Gastrocnemius medialis (tissue), 4 donors: ENCODE data around the gene CCSER1.

Source experiments
- CTCF ChIP-seq, 5 experiments: fragments of 450-650 bp in 3 of 5; fragments of 200-600 bp in 2 of 5; sonication (generic) in 2 of 5; IDR thresholded peaks in 4 of 5; conservative IDR thresholded peaks in 1 of 5; 1 replicate in 4 of 5; 2 replicates in 1 of 5; pipeline ENCODE4 v1.5.1; 2016 to 2019; ENCODE audit warnings: antibody characterized with exemption in 5 of 5, mild to moderate bottlenecking in 3 of 5, moderate library complexity in 3 of 5
- POLR2A ChIP-seq, 2 donors: fragments of 450-650 bp; IDR thresholded peaks; one replicate each; pipeline ENCODE4 v1.6.1; 2017; ENCODE audit warnings: antibody characterized with exemption in 2 of 2, mild to moderate bottlenecking in 2 of 2, moderate library complexity in 2 of 2

GRCh38 chr4:90889171-90889570 lies 762.0 kb downstream of the CCSER1 start:
- TF ChIP-seq CTCF (IDR thresholded peaks at IDR 0.05 in 4 of 5, conservative IDR thresholded peaks at IDR 0.05 in 1 of 5) (no peak), POLR2A (IDR thresholded peaks at IDR 0.05) (no peak)
